ENCODE data around the gene NOTCH3.

DNA sequence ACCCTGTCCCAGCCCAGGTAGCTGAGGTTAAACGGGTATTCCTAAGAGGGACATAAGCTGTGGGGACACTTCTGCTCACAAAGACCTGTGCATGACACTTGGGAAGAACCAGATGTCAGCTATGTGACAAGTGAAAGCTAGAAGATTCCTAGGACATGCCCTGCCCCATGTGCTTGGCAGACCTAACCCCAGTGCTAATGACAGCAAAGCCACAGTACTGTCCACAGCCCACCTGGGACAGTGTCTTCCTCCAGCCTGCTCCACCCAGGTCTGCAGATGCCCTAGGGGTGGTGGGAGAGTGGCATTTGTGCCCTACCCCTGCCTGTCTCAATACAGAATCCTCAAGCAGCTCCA, 49.8 kb upstream of the NOTCH3 start:
- TF ChIP-seq EZH2 (IDR thresholded peaks at IDR 0.05) = no peak
- no peak for TF ChIP-seq POLR2AphosphoS5 (IDR thresholded peaks at IDR 0.05; ENCODE audit: borderline replicate concordance, low read depth, low read length)
- TF ChIP-seq FOXP2 (optimal IDR thresholded peaks at IDR 0.05; ENCODE audit: control extremely low read depth, extremely low read length, insufficient read depth) = no peak

Data from SK-N-MC (cell line).